ENCODE results near the gene ZRANB1.
"Not testable (repeated sequence)": the region's sequence is repeated elsewhere in the genome, so short reads cannot be mapped to it uniquely, and the experiment has no call there.

The ZRANB1 gene

GRCh38 chr10:124967255-124967654 is 25.3 kb downstream of the ZRANB1 start:
- DNase-seq: no peak

- DNase-seq: peak in 1 of 2 donors; percentile 53
Observed at GRCh38 chr10:124971276-124971675, 29.4 kb downstream of the ZRANB1 start.

DNA sequence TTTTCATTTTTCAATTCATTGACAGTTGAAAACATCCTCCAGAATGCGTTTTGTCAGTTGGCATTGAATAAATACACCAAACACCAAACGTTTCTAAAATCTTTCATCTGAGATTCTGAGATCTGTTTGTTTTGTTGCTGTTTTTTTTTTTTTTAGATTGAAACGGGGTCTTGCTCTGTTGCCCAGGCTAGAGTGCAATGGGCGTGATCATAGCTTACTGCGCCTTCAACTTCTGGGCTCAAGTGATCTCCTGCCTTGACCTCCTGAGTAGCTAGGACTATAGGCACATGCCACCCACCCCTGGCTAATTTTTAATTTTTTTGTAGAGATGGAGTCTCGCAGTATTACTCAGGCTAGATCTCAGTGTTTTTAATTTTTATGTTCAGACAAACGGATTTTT is 30.7 kb downstream of the ZRANB1 start:
- no peak for DNase-seq

DNA sequence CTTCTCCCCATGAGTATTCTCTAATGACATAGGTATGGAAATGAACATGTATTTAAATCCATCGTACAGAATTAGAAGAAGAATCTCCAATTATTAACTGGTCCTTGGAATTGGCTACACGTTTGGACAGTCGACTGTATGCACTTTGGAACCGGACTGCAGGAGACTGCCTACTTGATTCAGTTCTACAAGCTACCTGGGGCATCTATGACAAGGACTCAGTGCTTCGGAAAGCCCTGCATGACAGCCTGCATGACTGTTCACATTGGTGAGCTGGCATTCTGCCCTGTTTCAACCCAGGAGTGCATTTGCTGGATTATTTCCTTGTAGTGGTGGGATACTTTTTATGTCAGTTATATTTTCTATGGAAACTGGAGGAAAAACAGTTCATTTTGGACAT is 32.2 kb downstream of the ZRANB1 start:
- DNase-seq: no peak

DNA sequence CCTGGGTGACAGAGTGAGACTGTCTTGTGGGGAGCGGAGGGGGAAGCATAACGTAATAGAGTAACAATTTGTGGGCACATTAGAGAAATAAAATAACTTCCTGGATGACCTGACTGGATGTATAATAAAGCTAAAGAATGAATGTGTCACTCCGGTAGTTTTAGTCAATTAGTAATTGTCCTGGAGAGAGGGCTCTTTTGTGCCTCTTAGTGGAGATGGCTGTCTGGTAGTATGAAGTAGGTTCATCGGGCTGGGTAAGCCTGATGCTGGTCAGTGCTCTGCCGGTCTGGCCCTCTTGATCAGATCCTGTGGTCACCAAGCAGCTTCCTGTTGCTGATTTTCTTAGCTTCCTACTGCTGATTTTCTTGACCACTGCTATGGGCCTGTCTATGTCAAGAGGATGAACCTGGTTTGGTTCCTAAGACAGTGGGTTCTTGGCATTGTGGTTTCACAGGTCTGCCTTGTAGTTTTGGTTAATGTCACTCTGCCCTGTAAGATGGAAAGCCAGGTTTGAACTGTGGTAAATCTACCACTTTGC is 34.1 kb downstream of the ZRANB1 start:
- DNase-seq: no peak

DNA sequence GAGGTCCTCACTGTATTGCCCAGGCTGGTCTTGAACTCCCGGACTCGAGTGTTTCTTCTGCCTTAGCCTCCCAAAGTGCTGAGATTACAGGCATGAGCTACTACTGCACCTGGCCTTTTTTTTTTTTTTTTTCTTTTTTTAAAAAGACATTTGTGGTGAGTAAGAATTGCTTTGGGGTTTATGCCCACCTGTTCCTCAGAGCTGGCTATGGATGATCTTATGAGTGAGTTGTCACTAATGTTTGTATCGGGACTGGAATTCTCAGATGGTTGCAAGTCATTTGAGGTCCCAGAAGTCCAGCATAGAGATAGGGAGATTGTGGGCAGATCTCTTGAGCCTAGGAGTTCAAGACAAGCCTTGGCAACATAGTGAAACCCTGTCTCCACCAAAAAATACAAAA is 35.2 kb downstream of the ZRANB1 start:
- DNase-seq: no peak

- DNase-seq: no peak
Observed at GRCh38 chr10:124977648-124978375, 35.9 kb downstream of the ZRANB1 start.

GRCh38 chr10:124978376-124978725 is 36.4 kb downstream of the ZRANB1 start:
- no peak for DNase-seq

- no peak for DNase-seq
Observed at GRCh38 chr10:124983321-124983720, 41.4 kb downstream of the ZRANB1 start.

- DNase-seq: no peak
Observed at GRCh38 chr10:124984376-124984775, 42.5 kb downstream of the ZRANB1 start.

GRCh38 chr10:124985162-124985561 is 43.2 kb downstream of the ZRANB1 start:
- DNase-seq: no peak

DNA sequence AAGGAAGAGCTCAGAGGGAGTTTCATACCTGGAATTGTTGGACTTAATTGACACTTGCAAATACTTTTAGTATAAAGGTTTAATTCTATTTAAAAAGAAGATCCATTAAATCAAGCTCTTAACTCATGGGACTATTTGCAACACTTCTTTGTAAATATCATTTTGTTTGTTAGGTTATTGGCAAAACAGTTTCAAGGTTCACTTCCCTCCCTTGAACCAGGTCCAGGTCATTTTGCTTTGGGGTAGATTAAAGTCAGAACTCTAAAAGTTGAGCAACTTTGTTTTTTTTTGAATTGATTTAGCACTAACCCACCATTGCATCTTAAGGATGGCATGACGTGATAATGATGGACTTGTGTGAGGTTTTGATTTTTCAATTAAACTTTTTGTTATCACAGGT is 45.9 kb downstream of the ZRANB1 start:
- DNase-seq: no peak

GRCh38 chr10:124988753-124989152 is 46.8 kb downstream of the ZRANB1 start:
- DNase-seq: not testable (repeated sequence)

GRCh38 chr10:124989526-124989925 is 47.6 kb downstream of the ZRANB1 start:
- no peak for DNase-seq

- no peak for DNase-seq
Observed at GRCh38 chr10:124990671-124991625, 49.0 kb downstream of the ZRANB1 start.

DNA sequence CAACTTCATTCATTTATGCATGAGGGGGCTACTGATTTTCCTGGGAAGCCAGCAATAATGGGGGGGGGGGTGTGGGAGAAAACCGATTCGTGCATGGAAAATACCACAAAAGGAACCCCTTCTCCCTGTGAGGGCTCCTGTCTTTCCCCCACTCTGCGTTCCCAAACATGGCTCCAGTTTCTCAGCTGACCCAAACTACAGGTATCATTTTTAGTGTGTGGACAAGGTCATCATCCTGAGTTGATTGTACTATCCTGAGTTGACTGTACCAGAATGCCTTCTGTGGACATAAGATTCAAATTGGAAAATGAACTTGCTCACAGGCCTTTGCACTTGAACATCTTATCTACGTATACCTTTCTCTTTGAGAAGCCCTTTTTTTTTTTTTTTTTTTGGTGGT is 49.9 kb downstream of the ZRANB1 start:
- no peak for DNase-seq

- DNase-seq: peak; percentile 74 to 79
Observed at GRCh38 chr10:124992462-124993344, 50.8 kb downstream of the ZRANB1 start.

- no peak for DNase-seq
Observed at GRCh38 chr10:124993345-124993708, 51.4 kb downstream of the ZRANB1 start.

DNA sequence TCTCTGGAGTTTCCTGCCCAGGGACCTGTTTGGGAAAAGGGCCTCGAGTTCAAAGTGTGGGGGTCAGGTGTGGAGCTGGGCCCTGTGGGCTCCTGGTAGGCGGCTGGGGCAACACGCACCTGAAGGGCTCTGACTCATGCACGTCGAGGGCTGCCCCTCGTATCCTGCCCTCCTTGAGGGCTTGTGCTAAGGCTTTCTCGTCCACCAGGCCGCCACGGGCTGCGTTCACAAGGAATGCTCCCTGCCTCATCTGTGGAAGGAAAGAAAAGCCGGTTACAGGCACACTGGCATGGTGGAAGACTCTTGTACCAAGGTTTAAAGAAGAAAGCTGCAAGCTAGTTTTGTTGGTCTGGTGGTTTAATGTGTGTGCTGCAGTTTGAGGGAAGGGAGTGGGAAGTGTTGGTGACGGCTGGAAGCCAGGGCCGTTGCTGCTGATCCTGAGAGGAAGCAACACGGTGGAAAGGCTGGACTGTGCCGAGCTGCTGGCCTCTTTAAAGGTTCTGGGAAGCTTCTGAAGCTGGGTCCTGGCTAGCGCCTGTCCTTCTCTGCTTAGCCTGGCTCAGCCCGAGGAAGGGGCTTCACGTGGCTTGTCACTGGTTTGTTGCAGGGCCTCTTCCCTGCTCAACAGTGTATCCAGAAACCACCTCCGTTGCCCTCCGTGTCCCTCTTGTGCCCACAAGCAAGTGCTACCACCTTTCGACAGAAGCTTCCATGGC is 52.0 kb downstream of the ZRANB1 start:
- no peak for DNase-seq

DNA sequence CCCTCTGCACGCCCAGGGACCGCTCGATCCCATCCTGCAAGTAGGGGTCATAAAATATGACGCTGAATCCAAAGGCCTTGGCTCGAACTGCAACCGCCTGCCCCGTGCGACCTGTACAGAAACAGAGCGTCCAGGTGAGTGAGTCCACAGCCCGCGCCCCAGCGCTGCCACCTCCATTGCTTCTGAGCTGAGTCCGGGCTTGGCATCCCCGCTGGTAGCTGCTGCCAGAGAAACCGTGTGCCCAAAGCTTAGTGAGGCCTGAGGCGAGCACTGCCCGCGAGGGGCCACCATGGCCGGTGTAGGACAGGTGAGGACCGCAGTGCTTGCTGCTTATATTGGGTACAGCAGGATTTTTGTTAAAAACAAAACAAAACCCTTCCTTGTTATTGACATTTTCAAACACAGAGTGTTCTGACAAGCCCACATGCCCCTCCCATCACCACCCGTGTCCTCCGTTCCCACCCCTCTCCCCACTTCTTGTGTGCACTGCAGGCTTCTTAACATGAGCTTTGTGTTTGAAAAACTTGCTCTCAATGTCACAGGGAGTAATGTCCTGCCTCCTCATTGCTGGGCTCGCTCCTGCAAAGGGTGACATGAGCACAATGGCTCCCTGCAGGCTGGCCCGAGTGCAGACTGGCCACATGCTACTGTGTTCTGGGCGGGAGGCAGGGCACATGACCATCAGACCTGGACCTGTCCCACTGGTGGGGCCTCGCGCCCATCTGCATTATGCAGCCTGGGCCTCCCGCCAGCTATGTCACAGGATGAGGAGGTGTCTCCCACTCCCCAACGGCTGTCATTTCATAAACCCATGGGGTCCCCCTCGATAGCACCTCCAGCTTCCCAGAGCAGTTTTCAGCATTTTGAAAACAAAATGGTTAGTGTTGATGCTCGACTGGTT is 52.9 kb downstream of the ZRANB1 start:
- no peak for DNase-seq

- no peak for DNase-seq
Observed at GRCh38 chr10:124995605-124996004, 53.7 kb downstream of the ZRANB1 start.
